HL-60 (cell line): ENCODE results near the gene BLID.

Source experiments
- POLR2AphosphoS5 ChIP-seq: IDR thresholded peaks from 2 replicates; pipeline ENCODE4 v1.6.1; 2012; ENCODE audit warnings: low read depth
- SPI1 ChIP-seq: IDR thresholded peaks from 2 replicates; pipeline ENCODE4 v1.6.1; 2012; ENCODE audit warnings: low read depth, mild to moderate bottlenecking, borderline replicate concordance
- TF ChIP-seq, protein P1 (sequence below): IDR thresholded peaks from one replicate; pipeline ENCODE4 v1.5.1; 2011; ENCODE audit warnings: low read length, control low read depth, inconsistent platforms; ENCODE audit not compliant: insufficient read depth
- TF ChIP-seq, protein P2 (sequence below): IDR thresholded peaks from 2 replicates; pipeline ENCODE4 v1.6.1; 2012; ENCODE audit warnings: low read depth; ENCODE audit not compliant: insufficient replicate concordance

DNA sequence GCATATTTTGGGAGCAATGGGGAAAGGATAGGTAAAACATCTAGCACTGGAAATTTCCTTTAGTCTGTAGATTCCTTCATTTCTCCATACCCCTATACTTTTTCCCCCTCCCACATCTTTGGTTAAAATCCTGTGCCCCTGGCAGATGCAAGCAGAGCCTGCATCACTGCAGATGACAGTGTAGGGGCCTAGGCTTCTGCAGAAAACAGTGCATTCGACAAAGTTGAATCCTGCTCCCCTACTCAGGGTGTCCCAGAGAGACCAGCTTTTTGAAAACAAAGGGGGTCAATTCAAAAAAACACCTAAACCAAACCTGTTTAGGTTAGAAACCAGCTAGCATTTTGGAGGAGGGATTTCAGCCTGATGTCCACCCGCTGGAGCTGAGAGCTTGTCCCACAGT, 43.8 kb upstream of the BLID start:
- TF ChIP-seq, protein P1, sequence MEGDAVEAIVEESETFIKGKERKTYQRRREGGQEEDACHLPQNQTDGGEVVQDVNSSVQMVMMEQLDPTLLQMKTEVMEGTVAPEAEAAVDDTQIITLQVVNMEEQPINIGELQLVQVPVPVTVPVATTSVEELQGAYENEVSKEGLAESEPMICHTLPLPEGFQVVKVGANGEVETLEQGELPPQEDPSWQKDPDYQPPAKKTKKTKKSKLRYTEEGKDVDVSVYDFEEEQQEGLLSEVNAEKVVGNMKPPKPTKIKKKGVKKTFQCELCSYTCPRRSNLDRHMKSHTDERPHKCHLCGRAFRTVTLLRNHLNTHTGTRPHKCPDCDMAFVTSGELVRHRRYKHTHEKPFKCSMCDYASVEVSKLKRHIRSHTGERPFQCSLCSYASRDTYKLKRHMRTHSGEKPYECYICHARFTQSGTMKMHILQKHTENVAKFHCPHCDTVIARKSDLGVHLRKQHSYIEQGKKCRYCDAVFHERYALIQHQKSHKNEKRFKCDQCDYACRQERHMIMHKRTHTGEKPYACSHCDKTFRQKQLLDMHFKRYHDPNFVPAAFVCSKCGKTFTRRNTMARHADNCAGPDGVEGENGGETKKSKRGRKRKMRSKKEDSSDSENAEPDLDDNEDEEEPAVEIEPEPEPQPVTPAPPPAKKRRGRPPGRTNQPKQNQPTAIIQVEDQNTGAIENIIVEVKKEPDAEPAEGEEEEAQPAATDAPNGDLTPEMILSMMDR, result no peak
- TF ChIP-seq POLR2AphosphoS5 (no peak), SPI1 (no peak)
- TF ChIP-seq, protein P2, sequence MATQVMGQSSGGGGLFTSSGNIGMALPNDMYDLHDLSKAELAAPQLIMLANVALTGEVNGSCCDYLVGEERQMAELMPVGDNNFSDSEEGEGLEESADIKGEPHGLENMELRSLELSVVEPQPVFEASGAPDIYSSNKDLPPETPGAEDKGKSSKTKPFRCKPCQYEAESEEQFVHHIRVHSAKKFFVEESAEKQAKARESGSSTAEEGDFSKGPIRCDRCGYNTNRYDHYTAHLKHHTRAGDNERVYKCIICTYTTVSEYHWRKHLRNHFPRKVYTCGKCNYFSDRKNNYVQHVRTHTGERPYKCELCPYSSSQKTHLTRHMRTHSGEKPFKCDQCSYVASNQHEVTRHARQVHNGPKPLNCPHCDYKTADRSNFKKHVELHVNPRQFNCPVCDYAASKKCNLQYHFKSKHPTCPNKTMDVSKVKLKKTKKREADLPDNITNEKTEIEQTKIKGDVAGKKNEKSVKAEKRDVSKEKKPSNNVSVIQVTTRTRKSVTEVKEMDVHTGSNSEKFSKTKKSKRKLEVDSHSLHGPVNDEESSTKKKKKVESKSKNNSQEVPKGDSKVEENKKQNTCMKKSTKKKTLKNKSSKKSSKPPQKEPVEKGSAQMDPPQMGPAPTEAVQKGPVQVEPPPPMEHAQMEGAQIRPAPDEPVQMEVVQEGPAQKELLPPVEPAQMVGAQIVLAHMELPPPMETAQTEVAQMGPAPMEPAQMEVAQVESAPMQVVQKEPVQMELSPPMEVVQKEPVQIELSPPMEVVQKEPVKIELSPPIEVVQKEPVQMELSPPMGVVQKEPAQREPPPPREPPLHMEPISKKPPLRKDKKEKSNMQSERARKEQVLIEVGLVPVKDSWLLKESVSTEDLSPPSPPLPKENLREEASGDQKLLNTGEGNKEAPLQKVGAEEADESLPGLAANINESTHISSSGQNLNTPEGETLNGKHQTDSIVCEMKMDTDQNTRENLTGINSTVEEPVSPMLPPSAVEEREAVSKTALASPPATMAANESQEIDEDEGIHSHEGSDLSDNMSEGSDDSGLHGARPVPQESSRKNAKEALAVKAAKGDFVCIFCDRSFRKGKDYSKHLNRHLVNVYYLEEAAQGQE, result no peak
